NCI-H524 (cell line): ENCODE measurements around the gene BCAS4.
A peak's percentile ranks its signal among the peaks of the same experiment; 100 is the strongest.
"Not testable (repeated sequence)": the region's sequence is repeated elsewhere in the genome, so short reads cannot be mapped to it uniquely, and the experiment has no call there.

Source experiments
- DNase-seq, 2 experiments: peaks; one replicate each; lab custom pipeline; 2025; lab: John Stamatoyannopoulos, UW

The BCAS4 gene, protein sequence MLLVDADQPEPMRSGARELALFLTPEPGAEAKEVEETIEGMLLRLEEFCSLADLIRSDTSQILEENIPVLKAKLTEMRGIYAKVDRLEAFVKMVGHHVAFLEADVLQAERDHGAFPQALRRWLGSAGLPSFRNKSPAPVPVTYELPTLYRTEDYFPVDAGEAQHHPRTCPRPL

GRCh38 chr20:50794846-50795634, at the start of gene BCAS4:
BCAS4 (plus strand) TSS chr20:50795061; CDS start chr20:50795084, 23 bp downstream.
- DNase-seq: peak; percentile 42 to 78

DNA sequence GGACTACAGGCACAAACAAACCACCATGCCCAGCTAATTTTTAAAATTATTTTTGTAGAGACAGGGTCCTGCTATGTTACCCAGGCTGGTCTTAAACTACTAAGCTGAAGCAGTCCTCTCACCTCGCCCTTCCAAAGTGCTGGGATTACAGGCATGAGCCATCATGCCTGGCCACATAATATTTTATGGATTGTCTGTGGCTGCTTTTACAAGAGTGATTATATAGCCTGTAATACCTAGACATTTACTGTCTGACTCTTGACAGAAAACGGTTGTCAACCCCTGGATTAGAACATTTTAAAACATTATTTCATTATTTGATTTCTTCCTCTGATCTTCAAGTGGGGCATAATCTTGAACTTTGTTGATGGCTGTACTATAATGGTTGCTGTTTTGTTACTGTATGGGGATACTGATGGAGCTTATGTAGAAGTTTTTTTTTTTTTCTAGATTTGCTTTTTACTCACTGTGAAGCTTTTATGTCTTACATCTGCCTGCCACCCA, 49.2 kb upstream of the BCAS4 start:
- DNase-seq: no peak

GRCh38 chr20:50746138-50746940, 48.5 kb upstream of the BCAS4 start:
- no peak for DNase-seq

GRCh38 chr20:50747275-50747674, 47.6 kb upstream of the BCAS4 start:
- DNase-seq: no peak

- no peak for DNase-seq
Observed at GRCh38 chr20:50750145-50750671, 44.7 kb upstream of the BCAS4 start.

GRCh38 chr20:50753152-50753551, 41.7 kb upstream of the BCAS4 start:
- no peak for DNase-seq

DNA sequence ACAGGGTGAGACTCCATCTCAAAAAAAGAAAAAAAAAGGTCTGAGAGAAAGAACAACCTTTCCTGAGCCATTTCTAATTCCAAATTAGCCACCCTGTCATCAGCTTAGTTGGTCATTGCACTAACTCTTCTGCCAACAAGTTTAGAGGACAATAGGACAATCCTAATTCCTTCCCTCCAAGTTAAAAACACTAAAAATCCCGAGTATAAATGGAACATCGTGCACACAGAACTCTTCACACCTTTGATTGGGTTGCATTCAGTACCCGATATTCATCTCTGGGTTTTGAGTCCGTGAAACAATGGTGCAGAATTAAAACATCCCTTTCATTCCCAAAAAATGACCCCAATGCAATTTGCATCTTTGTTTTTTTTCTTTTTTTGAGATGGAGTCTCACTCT, 40.4 kb upstream of the BCAS4 start:
- DNase-seq: no peak

- no peak for DNase-seq
Observed at GRCh38 chr20:50756447-50756846, 38.4 kb upstream of the BCAS4 start.

GRCh38 chr20:50758469-50758868, 36.4 kb upstream of the BCAS4 start:
- no peak for DNase-seq

DNA sequence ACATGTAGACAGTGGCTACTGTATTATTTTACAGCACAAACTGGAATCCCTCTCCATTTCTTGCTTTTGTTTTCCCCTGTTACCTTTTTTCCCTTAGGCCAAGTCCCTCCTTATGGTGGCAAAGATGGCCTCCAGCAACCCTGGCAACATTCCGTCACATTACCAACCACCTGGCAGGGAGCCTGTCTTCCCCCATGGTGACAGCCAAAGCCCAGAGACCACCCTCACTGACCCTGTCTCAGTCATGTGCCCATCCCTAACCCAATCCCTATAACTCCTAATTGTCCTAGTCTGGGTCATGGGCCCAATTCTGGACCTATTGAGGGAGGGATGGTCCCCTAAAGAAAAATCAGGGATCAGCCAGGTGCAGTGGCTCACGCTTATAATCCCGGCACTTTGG, 35.9 kb upstream of the BCAS4 start:
- DNase-seq: no peak

GRCh38 chr20:50759678-50760077, 35.2 kb upstream of the BCAS4 start:
- DNase-seq: no peak

DNA sequence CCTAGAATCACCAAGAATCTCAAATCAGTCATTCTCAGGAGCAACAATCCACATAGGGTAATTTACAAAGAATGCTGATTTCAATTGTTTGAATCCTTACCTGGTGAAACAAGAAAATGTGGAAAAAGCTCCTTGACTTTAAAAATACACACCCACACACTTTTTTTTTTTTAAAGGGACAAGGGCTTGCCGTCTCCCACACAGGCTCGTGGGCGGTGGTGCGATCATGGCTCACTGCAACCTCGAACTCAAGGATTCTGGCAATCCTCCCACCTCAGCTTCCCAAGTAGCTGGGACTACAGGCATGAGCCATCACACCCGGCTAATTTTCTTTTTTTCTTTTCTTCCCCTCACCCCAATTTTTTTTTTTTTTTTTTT, 32.8 kb upstream of the BCAS4 start:
- no peak for DNase-seq

DNA sequence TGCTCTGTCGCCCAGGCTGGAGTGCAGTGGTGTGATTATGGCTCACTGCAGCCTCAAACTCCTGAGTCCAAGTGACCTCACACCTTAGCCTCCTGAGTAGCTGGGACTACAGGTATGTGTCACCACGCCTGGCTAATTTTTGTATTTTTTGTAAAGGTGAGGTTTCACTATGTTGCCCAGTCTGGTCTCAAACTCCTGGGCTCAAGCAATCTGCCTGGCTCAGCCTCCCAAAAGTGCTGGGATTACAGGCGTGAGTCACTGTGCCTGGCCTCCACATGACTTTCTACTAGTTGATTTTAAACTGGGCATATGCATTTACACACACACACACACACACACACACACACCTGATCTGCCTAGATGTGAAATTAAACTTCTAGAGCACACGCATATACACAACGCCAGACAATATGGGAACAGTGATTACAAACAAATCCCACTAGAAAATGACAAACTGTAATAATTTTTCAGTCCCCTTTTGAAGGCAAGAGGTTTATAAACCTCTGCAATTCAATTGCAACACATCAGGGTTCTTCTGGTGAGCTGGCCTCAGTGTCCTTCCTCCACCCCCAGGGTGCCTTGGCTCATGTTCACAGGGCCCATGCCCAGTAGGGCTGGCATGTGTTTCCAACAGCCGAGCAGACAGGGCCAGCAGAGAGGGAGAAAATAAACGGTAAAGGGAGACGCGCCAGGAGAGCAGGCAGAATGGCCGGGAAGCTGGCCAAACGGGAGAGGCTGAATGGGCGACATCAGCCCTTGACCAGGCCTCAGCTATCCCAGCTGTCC, 32.2 kb upstream of the BCAS4 start:
- no peak for DNase-seq

DNA sequence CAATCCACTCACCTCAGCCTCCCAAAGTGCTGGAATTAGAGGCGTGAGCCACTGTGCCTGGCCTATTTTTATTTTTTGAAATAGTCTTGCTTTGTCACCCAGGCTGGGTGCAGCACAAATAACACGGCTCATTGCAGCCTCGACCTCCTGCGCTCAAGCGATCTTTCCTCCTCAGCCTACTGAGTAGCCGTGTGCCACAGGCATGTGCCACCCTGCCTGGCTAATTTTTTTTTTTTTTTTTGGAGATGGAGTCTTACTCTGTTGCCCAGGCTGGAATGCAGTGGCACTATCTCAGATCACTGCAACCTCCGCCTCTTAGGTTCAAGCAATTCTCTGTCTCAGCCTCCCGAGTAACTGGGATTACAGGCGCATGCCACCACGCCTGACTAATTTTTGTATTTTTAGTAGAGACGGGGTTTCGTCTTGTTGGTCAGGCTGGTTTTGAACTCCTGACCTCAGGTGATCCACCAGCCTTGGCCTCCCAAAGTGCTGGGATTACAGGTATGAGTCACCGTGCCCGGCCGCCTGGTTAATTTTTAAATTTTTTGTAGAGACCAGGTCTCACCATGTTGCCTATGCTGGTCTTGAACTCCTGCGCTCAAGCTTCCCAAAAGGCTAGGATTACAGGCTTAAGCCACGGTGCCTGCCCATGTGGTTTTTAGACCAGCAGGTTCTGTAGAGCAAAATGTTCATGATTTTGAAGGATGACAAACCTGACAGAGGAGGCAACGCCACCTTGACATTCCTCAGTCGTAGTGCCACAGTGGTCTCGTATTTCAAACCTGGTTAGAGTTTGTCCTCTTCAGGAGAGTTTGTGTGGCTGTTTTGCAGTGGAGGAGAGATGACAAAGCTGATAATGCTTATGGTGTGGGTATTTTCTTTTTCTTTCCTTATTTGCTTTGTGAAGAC, 31.1 kb upstream of the BCAS4 start:
- not testable (repeated sequence) for DNase-seq

DNA sequence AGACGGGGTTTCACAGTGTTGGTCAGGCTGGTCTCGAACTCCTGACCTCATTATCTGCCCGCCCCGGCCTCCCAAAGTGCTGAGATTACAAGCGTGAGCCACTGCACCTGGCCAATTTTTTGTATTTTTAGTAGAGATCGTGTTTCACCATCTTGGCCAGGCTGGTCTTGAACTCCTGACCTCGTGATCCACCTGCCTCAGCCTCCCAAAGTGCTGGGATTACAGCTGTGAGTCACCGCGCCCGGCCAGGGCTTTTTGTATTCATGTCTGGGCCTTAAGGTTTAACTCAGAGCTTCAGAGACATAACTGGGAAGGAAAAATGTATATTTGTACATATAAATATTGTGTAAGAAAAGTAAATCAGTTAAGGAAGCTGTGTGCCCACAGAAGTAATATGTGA, 29.6 kb upstream of the BCAS4 start:
- not testable (repeated sequence) for DNase-seq

GRCh38 chr20:50765674-50766073, 29.2 kb upstream of the BCAS4 start:
- DNase-seq: no peak

DNA sequence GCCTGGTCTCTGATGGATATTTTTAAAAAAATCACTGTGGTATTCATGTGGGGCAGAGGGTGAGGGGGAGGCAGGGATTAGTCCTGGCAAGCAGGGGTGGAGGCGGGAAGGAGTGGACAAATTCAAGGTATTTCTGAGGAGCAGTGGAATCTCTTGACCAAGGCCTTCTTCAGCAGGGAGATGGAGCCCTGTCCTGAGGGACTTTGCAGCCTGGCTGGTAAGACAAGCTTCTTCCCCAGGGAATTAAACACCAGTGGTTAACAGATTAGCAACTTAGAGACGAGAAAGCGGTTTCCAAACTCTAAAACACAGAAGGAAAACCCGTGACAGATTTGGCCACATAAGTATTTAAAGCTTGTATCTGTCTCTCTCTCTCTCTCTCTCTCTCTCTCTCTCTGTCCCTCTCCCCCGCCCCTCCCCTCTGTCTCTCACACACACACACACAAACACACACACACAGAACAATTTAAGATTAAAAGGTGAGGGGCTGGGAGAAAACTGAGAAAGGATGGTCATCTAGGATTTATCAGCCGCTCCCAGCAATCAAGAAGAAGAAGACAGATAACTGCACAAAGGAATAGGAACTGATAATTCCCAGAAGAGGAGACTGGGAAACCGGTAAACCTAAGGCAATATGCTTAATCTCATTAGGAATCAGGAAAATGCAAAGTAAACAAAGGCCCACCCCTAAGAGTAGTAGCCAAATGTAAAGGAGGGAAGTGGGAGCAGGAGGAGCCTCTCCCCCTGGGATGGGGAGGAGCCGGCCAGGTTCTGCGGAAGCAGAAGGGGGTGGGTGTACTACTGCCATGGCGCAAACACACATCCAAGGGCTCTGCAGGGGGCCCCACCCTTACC, 27.7 kb upstream of the BCAS4 start:
- DNase-seq: peak; percentile 31 to 64

- not testable (repeated sequence) for DNase-seq
Observed at GRCh38 chr20:50768991-50769390, 25.9 kb upstream of the BCAS4 start.

GRCh38 chr20:50769551-50770085, 25.2 kb upstream of the BCAS4 start:
- DNase-seq: not testable (repeated sequence)
